Measurements from ENCODE around the gene SLC23A1.
"Not testable (repeated sequence)": the region's sequence is repeated elsewhere in the genome, so short reads cannot be mapped to it uniquely, and the experiment has no call there.

The SLC23A1 gene

GRCh38 chr5:139358064-139358463 lies 25.0 kb downstream of the SLC23A1 start:
- Histone ChIP-seq H3K4me1 (no peaks in the 10 kb centered on the region), H3K27me3 (no peaks in the 10 kb centered on the region), H3K9me3 (no peaks in the 10 kb centered on the region), H3K36me3 (peaks cover 19% of the 10 kb centered on the region), H3K4me3 (ENCODE audit: low read depth, low read length) (no peak overlapping the region)
- DNase-seq: no peak
- TF ChIP-seq CTCF (IDR thresholded peaks at IDR 0.05; ENCODE audit: low read depth, low read length): no peak

GRCh38 chr5:139355900-139356299 lies 27.2 kb downstream of the SLC23A1 start:
- peaks cover 21% of the 10 kb centered on the region for H3K36me3 ChIP-seq
- H3K27me3 ChIP-seq; H3K9me3 ChIP-seq; DNase-seq; H3K4me3 ChIP-seq (ENCODE audit: low read depth, low read length); H3K4me1 ChIP-seq: not testable (repeated sequence)

GRCh38 chr5:139354186-139354585 lies 28.9 kb downstream of the SLC23A1 start:
- TF ChIP-seq CTCF (IDR thresholded peaks at IDR 0.05; ENCODE audit: low read depth, low read length): no peak
- H3K36me3 ChIP-seq: peaks cover 18% of the 10 kb centered on the region
- H3K4me1 ChIP-seq: no peaks in the 10 kb centered on the region
- H3K9me3 ChIP-seq: no peaks in the 10 kb centered on the region
- no peak overlapping the region for H3K4me3 ChIP-seq (ENCODE audit: low read depth, low read length)
- H3K27me3 ChIP-seq: no peaks in the 10 kb centered on the region
- DNase-seq: no peak

- not testable (repeated sequence) for H3K4me3 ChIP-seq (ENCODE audit: low read depth, low read length); H3K9me3 ChIP-seq; H3K27me3 ChIP-seq; DNase-seq; H3K36me3 ChIP-seq; H3K4me1 ChIP-seq
Measured at GRCh38 chr5:139347863-139348262, 35.2 kb downstream of the SLC23A1 start.

GRCh38 chr5:139345442-139345841 lies 37.7 kb downstream of the SLC23A1 start:
- H3K4me1 ChIP-seq; H3K27me3 ChIP-seq; H3K4me3 ChIP-seq (ENCODE audit: low read depth, low read length); H3K9me3 ChIP-seq; DNase-seq; H3K36me3 ChIP-seq: not testable (repeated sequence)

- no peaks in the 10 kb centered on the region for H3K9me3 ChIP-seq
- no peak for DNase-seq
- peaks cover 8% of the 10 kb centered on the region for H3K36me3 ChIP-seq
- no peak overlapping the region for H3K4me3 ChIP-seq (ENCODE audit: low read depth, low read length)
- H3K4me1 ChIP-seq: no peaks in the 10 kb centered on the region
- no peak for TF ChIP-seq CTCF (IDR thresholded peaks at IDR 0.05; ENCODE audit: low read depth, low read length)
- H3K27me3 ChIP-seq: no peaks in the 10 kb centered on the region
Measured at GRCh38 chr5:139344177-139344576, 38.9 kb downstream of the SLC23A1 start.

- peaks cover 8% of the 10 kb centered on the region for H3K36me3 ChIP-seq
- no peak for TF ChIP-seq CTCF (IDR thresholded peaks at IDR 0.05; ENCODE audit: low read depth, low read length)
- no peaks in the 10 kb centered on the region for H3K4me1 ChIP-seq
- no peaks in the 10 kb centered on the region for H3K27me3 ChIP-seq
- no peaks in the 10 kb centered on the region for H3K9me3 ChIP-seq
- no peak for DNase-seq
- peak overlapping the region; percentile 98 for H3K4me3 ChIP-seq (ENCODE audit: low read depth, low read length)
Measured at GRCh38 chr5:139343476-139343875, 39.6 kb downstream of the SLC23A1 start.

GRCh38 chr5:139342423-139342723 lies 40.7 kb downstream of the SLC23A1 start:
- H3K27me3 ChIP-seq: no peaks in the 10 kb centered on the region
- peaks cover 8% of the 10 kb centered on the region for H3K36me3 ChIP-seq
- peak overlapping the region; percentile 98 for H3K4me3 ChIP-seq (ENCODE audit: low read depth, low read length)
- no peaks in the 10 kb centered on the region for H3K9me3 ChIP-seq
- DNase-seq: no peak
- TF ChIP-seq CTCF (IDR thresholded peaks at IDR 0.05; ENCODE audit: low read depth, low read length): no peak
- no peaks in the 10 kb centered on the region for H3K4me1 ChIP-seq
